GM13976 (cell line): ENCODE results near the gene KPTN.

ENCODE experiments used
- DNase-seq: peaks from one replicate; pipeline ENCODE4 v3.0.0; 2012; ENCODE audit warnings: low spot score
- CTCF ChIP-seq: IDR thresholded peaks from 2 replicates; pipeline ENCODE4 v1.5.1; 2012; ENCODE audit warnings: borderline replicate concordance, mild to moderate bottlenecking; ENCODE audit not compliant: insufficient read depth; ENCODE audit errors: extremely low read depth, missing control alignments, control extremely low read depth
- in situ Hi-C: fragments of 300-500 bp; cut with MboI; formaldehyde crosslinking; loops from one replicate; pipeline ENCODE4 v1.12.0; 2022; ENCODE audit warnings: low sequenced_read_pairs, mixed read lengths, inconsistent platforms; ENCODE audit not compliant: unreplicated experiment

Gene KPTN

DNA sequence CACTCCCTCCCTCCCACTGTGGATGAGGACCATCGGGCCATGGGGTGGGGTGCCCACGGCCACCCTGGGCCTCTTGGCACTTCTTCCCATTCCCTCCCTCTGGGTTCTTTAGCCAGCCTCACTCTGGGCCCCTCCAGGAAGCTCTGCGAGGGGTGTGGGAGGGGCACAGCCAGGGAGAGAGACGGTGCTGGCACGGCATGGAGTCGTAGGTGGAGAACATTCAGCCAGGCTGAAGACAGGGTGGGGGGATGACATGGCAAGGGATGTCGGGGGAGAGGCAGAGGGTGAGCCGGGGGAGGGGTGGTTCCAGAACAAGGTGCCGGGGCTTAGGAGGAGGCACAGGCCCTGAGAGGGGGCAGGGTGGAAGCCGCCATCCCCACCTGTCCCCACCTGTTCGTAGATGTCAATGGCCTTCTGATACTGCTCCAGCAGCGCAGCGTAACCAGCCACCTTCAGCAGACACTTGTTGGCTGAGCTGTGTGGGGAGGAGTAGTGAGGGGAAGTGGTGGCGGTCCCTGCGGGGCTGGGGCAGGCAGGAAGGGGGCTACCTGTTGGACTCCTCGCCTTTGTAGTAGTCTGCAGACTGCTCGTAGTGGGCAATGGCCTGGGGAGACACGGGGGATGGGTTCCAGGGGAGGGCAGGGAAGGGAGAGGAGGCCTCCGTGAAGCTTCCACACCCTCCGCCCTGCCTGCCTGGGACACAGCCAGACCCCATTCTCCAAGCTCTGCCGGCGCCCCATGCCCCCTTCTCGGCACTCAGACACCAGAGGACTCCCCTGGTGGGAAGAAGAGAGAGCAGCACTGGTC lies 8.8 kb upstream of the KPTN start:
- TF ChIP-seq CTCF: no peak
- no peak for DNase-seq
- in situ Hi-C loops: no loop called here

DNA sequence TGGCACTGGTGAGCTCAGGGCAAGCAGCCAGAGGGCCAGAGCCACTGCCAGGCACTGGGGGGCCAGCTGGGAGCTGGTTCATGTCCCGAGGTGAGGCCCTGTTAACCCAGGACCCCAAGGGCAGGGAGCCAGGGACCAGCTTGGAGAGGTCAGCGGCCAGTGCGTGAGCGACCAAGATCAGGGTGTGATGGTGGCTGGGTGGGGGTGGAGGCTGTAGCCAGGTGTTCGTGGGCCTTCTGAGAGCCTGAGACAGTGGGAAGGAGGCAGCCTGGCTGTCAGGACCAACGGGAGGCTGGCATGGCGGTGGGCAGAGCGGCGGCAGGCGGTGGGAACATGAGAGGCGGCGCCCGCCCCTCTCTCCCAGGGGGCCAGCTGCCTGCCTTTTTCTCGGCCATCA lies 8.1 kb upstream of the KPTN start:
- in situ Hi-C loops: no loop called here
- no peak for DNase-seq
- TF ChIP-seq CTCF: no peak

DNA sequence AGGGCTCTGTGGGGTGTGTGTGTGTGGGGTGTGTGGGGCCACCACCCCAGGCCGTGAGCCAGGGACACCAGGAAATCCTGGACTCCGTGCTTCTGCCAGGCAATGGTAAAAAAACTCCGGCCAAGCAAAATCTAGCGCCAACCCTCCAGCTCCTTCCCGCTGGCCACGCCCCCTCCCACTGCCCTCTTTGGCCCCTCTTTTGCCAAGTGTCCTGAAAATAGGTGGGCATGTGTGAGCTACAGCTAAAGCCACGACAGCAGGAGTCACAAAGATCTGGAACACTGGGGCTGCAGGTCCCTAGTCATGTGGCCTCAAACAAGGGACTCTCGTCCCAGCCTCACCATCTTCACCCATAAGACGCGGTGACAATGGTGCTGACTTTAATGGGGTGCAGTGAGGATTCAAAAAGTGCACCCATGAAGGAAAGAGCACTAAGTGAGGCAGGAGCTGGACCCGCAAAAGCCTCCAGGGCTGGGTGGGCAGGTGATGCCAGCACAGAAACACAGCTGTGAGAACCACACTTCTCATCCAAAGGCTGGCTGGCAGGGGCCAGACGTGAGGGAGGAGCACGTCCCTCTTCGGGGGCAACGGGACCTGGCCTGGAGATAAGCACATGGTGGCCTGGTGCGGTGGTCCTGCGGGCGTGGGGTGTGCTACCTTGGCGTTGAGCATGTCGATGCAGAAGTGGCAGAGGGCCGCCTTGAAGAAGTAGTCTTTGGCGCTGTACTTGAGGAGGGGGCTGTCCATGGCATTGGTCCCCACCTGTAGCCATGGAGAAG lies 7.5 kb upstream of the KPTN start:
- DNase-seq: no peak
- in situ Hi-C loops: no loop called here
- no peak for TF ChIP-seq CTCF

DNA sequence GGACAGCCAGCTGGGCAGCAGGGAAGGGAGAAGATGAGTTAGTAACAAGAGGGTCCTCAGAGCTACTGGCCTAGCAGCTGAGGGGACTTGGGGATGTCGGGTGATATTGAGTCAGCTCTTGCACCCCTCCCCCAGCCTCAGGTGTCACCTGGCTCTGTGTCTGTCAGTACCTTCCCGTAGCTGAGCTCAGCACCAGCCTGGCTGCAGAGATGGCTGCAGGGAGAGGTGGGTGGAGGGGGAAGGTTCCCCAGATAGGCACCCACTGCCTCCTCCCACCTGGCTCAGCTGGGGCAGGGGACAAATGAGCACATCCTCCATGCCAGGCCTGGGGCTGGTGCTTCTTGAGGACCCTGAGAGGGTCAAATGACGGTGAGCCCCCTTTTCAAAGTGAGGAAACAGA lies 6.8 kb upstream of the KPTN start:
- in situ Hi-C loops: no loop called here
- DNase-seq: no peak
- no peak for TF ChIP-seq CTCF

GRCh38 chr19:47490031-47490430 lies 6.0 kb upstream of the KPTN start:
- DNase-seq: no peak
- TF ChIP-seq CTCF: no peak
- in situ Hi-C loops: no loop called here

DNA sequence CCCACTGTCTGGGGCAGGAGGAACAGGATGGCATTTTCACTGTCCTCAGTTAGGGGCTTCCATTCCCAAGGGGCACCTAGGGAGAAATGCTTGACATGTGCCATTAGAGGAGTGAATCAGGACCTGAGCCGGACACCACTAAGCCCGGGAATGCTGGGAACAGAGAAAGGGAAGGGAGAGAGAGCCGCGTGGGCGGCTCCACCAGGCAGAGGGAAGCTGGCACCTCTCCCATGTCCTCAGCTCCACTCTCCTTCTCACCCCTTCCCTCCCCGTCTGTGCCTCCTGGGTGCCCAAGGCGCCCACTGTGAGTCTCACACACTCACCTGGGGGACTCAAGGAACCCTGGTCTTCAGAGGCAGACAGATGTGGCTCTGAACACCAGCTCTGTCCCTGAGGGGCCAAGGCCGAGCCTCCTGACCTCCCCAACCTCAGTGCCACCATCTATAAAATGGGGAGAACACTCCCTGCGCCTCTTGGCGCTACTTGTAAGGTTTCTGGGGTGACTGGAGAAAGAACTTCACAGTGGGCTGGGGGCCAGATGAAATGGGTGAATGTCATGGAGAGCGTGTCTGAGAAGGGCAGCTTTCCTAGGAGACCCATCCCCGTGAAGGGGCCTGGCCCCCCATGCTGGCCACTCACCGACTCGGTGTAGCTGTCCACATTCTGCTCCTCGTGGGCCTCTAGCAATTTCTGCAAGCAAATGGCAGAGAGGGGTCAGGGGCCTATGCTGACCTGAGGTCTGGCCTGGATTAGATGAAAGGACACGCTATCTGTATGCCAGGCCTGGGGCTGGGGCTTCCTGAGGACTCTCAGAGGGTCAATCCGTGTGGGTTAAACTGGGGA lies 5.3 kb upstream of the KPTN start:
- no peak for TF ChIP-seq CTCF
- no peak for DNase-seq
- in situ Hi-C loops: no loop called here
